GM23338 (cell line): ENCODE results near the gene WDR17. TPM values are rescaled to one million over a fixed set of nuclear protein-coding genes. Genes with fewer than 3 reads are reported as not detected.

Experiments used
- ATAC-seq: fragments of 200-7000 bp; cut with Tn5 transposase; 3 replicates; pipeline ENCODE4 v1.9.1; 2020
- DNase-seq: peaks from one replicate; pipeline ENCODE4 v3.0.0-alpha.2; 2015; ENCODE audit warnings: low spot score
- H2AFZ ChIP-seq: fragments of 200-600 bp; sonication (generic); 2 replicates; pipeline ENCODE4 v1.8.0; 2016; ENCODE audit warnings: antibody characterized with exemption, mild to moderate bottlenecking, moderate library complexity
- H3F3A ChIP-seq: fragments of 200-600 bp; sonication (generic); replicated peaks from 2 replicates; pipeline ENCODE4 v1.8.0; 2017; ENCODE audit warnings: antibody characterized with exemption, mixed run types, low read depth
- H3K27ac ChIP-seq: fragments of 200-600 bp; sonication (generic); 2 replicates; pipeline ENCODE4 v1.6.1; 2016; ENCODE audit warnings: low read depth
- H3K27me3 ChIP-seq: fragments of 200-600 bp; sonication (generic); 2 replicates; pipeline ENCODE4 v1.8.0; 2016; ENCODE audit warnings: mild to moderate bottlenecking, mixed run types, moderate library complexity; ENCODE audit not compliant: insufficient read depth
- H3K36me3 ChIP-seq: fragments of 200-600 bp; sonication (generic); 2 replicates; pipeline ENCODE4 v1.8.0; 2016; ENCODE audit warnings: mild to moderate bottlenecking; ENCODE audit not compliant: insufficient read depth
- H3K4me1 ChIP-seq: fragments of 200-600 bp; sonication (generic); 2 replicates; pipeline ENCODE4 v1.8.0; 2016; ENCODE audit warnings: mild to moderate bottlenecking, moderate library complexity; ENCODE audit not compliant: insufficient read depth
- H3K4me2 ChIP-seq: fragments of 200-600 bp; sonication (generic); 2 replicates; pipeline ENCODE4 v1.7.1; 2017; ENCODE audit warnings: mixed run types
- H3K4me3 ChIP-seq: fragments of 200-600 bp; sonication (generic); 2 replicates; pipeline ENCODE4 v1.6.1; 2016; ENCODE audit warnings: mixed run types
- H3K79me2 ChIP-seq: fragments of 200-600 bp; sonication (generic); replicated peaks from 2 replicates; pipeline ENCODE4 v1.8.0; 2017; ENCODE audit warnings: mild to moderate bottlenecking; ENCODE audit not compliant: insufficient read depth
- H3K9me2 ChIP-seq: fragments of 200-600 bp; sonication (generic); 2 replicates; pipeline ENCODE4 v1.8.0; 2017; ENCODE audit not compliant: insufficient read depth
- H4K20me1 ChIP-seq: fragments of 200-600 bp; sonication (generic); replicated peaks from 2 replicates; pipeline ENCODE4 v1.8.0; 2017; ENCODE audit warnings: mild to moderate bottlenecking; ENCODE audit not compliant: insufficient read depth
- H3K27ac Mint-ChIP-seq: 2 replicates; pipeline ENCODE4 v1.8.0; 2020; ENCODE audit warnings: inconsistent platforms, mild to moderate bottlenecking, moderate library complexity, mixed read lengths
- H3K27me3 Mint-ChIP-seq: 3 replicates; pipeline ENCODE4 v1.8.0; 2022; ENCODE audit warnings: low read depth, mild to moderate bottlenecking, moderate library complexity, mixed read lengths, inconsistent platforms; ENCODE audit not compliant: insufficient read depth, poor library complexity
- H3K36me3 Mint-ChIP-seq: 3 replicates; pipeline ENCODE4 v1.8.0; 2021; ENCODE audit warnings: low read depth, mild to moderate bottlenecking, inconsistent platforms, moderate library complexity, mixed read lengths
- H3K4me1 Mint-ChIP-seq: 3 replicates; pipeline ENCODE4 v1.8.0; 2020; ENCODE audit warnings: mild to moderate bottlenecking, inconsistent platforms, mixed read lengths
- H3K4me3 Mint-ChIP-seq: 3 replicates; pipeline ENCODE4 v1.8.0; 2021; ENCODE audit warnings: moderate library complexity, mild to moderate bottlenecking, inconsistent platforms, mixed read lengths
- H3K9me3 Mint-ChIP-seq: 3 replicates; pipeline ENCODE4 v1.8.0; 2020; ENCODE audit warnings: moderate library complexity, mild to moderate bottlenecking, inconsistent platforms, mixed read lengths
- CREB1 ChIP-seq: fragments of 250-450 bp; sonication (Bioruptor Pico); IDR thresholded peaks from 2 replicates; pipeline ENCODE4 v1.5.0; 2020; ENCODE audit warnings: low read depth, mild to moderate bottlenecking, moderate library complexity
- EZH2 ChIP-seq: fragments of 200-600 bp; sonication (generic); IDR thresholded peaks from one replicate; pipeline ENCODE4 v1.8.0; 2017; ENCODE audit warnings: antibody characterized with exemption, mild to moderate bottlenecking, low read depth; ENCODE audit not compliant: unreplicated experiment
- EZH2phosphoT487 ChIP-seq: fragments of 200-600 bp; sonication (generic); IDR thresholded peaks from one replicate; pipeline ENCODE4 v1.8.1; 2018; ENCODE audit warnings: antibody characterized with exemption; ENCODE audit not compliant: unreplicated experiment
- JUNB ChIP-seq: IDR thresholded peaks from one replicate; pipeline ENCODE4 v1.6.1; 2016; ENCODE audit warnings: antibody characterized with exemption; ENCODE audit not compliant: unreplicated experiment
- NANOG ChIP-seq: IDR thresholded peaks from 2 replicates; pipeline ENCODE4 v1.6.1; 2016; ENCODE audit warnings: antibody characterized with exemption, borderline replicate concordance
- POLR2AphosphoS5 ChIP-seq: IDR thresholded peaks from 2 replicates; pipeline ENCODE4 v1.6.1; 2016; ENCODE audit warnings: antibody characterized with exemption, low read depth
- STAT1 ChIP-seq: IDR thresholded peaks from one replicate; pipeline ENCODE4 v1.6.1; 2016; ENCODE audit warnings: antibody characterized with exemption; ENCODE audit not compliant: unreplicated experiment
- ZNF114 ChIP-seq: fragments of 250-450 bp; sonication (Bioruptor Pico); IDR thresholded peaks from 2 replicates; pipeline ENCODE4 v1.5.0; 2020; ENCODE audit warnings: mild to moderate bottlenecking, moderate library complexity
- ZNF331 ChIP-seq: fragments of 250-450 bp; sonication (Bioruptor Pico); IDR thresholded peaks from 2 replicates; pipeline ENCODE4 v1.5.0; 2020; ENCODE audit warnings: low read depth, mild to moderate bottlenecking, moderate library complexity
- polyA plus RNA-seq: library from polyadenylated mRNA; unstranded; fragments of >200 nt; fragmentation: Nextera tagmentation; extraction: Ambion mirVana; gene quantifications from 2 replicates; pipeline ENCODE4 v1.2.1, GENCODE V29; 2016
- total RNA-seq: library from RNA; depleted of rRNA; stranded (reverse); fragments of >200 nt; shearing (Covaris generic); gene quantifications from 2 replicates; pipeline ENCODE4 v1.2.3, GENCODE V29; 2014
- TF ChIP-seq, protein P1 (sequence below), 2 experiments: fragments of 200-600 bp in 1 of 2; sonication (generic) in 1 of 2; conservative IDR thresholded peaks; 2 replicates each; pipeline versions ENCODE4 v1.5.1 to v1.6.1; 2016 to 2017; ENCODE audit warnings: antibody characterized with exemption in 2 of 2, low read depth in 2 of 2, mild to moderate bottlenecking in 2 of 2, moderate library complexity in 1 of 2
- TF ChIP-seq, protein P2 (sequence below): fragments of 250-450 bp; sonication (Bioruptor Pico); IDR thresholded peaks from 2 replicates; pipeline ENCODE4 v1.5.0; 2020; ENCODE audit warnings: mild to moderate bottlenecking, moderate library complexity
- TF ChIP-seq, protein P3 (sequence below): IDR thresholded peaks from one replicate; pipeline ENCODE4 v1.6.1; 2018; ENCODE audit warnings: antibody characterized with exemption; ENCODE audit not compliant: unreplicated experiment

Gene WDR17
- total and polyA plus RNA-seq, 2 experiments from 2014 or later: 1.9 to 4.3 TPM

DNA sequence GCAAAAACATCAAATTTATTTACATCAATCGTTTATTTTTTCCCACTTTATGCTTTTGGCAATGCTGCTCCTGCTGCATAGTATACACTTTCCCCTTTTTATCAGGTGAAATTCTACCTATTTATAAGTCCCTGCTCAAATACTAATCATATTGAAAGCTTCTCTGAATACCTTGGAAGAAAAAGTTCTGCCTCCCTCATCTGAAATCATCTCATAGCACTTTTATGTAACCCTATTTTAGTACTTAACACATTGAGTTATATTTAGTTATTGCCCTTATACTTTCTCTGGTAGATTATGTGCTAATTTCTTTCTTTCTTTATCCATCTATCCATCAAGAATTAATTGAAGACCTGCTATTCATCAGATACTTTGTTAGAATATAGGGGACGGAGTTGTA lies 1.1 kb upstream of the WDR17 start:
- Mint-ChIP-seq H3K27me3 (no peaks in the 10 kb centered on the region), H3K36me3 (no peaks in the 10 kb centered on the region), H3K9me3 (peaks cover 5% of the 10 kb centered on the region; the same call in 2 of the 3 replicates), H3K4me3 (no peak overlapping the region), H3K27ac (no peak overlapping the region), H3K4me1 (peaks cover 10% of the 10 kb centered on the region; the same call in 2 of the 3 replicates)
- Histone ChIP-seq H3K9me2 (no peaks in the 10 kb centered on the region), H3K27me3 (no peaks in the 10 kb centered on the region), H3K4me3 (no peak overlapping the region), H2AFZ (no peak overlapping the region), H4K20me1 (no peaks in the 10 kb centered on the region), H3K79me2 (no peaks in the 10 kb centered on the region), H3K4me1 (peaks cover 10% of the 10 kb centered on the region; the same call in 1 of the 2 replicates), H3K27ac (no peak overlapping the region), H3F3A (0 out of 2 replicates have a peak, but pooled peaks cover 5% of the 10 kb centered on the region), H3K36me3 (no peaks in the 10 kb centered on the region), H3K4me2 (no peak overlapping the region)
- no peak for DNase-seq
- TF ChIP-seq NANOG (no peak), STAT1 (no peak), EZH2phosphoT487 (no peak), POLR2AphosphoS5 (no peak), CREB1 (CRISPR knock-in tag) (no peak), ZNF114 (CRISPR knock-in tag) (no peak), ZNF331 (CRISPR knock-in tag) (no peak), EZH2 (no peak), JUNB (no peak)
- TF ChIP-seq, protein P1, sequence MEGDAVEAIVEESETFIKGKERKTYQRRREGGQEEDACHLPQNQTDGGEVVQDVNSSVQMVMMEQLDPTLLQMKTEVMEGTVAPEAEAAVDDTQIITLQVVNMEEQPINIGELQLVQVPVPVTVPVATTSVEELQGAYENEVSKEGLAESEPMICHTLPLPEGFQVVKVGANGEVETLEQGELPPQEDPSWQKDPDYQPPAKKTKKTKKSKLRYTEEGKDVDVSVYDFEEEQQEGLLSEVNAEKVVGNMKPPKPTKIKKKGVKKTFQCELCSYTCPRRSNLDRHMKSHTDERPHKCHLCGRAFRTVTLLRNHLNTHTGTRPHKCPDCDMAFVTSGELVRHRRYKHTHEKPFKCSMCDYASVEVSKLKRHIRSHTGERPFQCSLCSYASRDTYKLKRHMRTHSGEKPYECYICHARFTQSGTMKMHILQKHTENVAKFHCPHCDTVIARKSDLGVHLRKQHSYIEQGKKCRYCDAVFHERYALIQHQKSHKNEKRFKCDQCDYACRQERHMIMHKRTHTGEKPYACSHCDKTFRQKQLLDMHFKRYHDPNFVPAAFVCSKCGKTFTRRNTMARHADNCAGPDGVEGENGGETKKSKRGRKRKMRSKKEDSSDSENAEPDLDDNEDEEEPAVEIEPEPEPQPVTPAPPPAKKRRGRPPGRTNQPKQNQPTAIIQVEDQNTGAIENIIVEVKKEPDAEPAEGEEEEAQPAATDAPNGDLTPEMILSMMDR (conservative IDR thresholded peaks at IDR 0.05; ENCODE audit: low read depth in 2 of 2): no peak
- TF ChIP-seq, protein P2, sequence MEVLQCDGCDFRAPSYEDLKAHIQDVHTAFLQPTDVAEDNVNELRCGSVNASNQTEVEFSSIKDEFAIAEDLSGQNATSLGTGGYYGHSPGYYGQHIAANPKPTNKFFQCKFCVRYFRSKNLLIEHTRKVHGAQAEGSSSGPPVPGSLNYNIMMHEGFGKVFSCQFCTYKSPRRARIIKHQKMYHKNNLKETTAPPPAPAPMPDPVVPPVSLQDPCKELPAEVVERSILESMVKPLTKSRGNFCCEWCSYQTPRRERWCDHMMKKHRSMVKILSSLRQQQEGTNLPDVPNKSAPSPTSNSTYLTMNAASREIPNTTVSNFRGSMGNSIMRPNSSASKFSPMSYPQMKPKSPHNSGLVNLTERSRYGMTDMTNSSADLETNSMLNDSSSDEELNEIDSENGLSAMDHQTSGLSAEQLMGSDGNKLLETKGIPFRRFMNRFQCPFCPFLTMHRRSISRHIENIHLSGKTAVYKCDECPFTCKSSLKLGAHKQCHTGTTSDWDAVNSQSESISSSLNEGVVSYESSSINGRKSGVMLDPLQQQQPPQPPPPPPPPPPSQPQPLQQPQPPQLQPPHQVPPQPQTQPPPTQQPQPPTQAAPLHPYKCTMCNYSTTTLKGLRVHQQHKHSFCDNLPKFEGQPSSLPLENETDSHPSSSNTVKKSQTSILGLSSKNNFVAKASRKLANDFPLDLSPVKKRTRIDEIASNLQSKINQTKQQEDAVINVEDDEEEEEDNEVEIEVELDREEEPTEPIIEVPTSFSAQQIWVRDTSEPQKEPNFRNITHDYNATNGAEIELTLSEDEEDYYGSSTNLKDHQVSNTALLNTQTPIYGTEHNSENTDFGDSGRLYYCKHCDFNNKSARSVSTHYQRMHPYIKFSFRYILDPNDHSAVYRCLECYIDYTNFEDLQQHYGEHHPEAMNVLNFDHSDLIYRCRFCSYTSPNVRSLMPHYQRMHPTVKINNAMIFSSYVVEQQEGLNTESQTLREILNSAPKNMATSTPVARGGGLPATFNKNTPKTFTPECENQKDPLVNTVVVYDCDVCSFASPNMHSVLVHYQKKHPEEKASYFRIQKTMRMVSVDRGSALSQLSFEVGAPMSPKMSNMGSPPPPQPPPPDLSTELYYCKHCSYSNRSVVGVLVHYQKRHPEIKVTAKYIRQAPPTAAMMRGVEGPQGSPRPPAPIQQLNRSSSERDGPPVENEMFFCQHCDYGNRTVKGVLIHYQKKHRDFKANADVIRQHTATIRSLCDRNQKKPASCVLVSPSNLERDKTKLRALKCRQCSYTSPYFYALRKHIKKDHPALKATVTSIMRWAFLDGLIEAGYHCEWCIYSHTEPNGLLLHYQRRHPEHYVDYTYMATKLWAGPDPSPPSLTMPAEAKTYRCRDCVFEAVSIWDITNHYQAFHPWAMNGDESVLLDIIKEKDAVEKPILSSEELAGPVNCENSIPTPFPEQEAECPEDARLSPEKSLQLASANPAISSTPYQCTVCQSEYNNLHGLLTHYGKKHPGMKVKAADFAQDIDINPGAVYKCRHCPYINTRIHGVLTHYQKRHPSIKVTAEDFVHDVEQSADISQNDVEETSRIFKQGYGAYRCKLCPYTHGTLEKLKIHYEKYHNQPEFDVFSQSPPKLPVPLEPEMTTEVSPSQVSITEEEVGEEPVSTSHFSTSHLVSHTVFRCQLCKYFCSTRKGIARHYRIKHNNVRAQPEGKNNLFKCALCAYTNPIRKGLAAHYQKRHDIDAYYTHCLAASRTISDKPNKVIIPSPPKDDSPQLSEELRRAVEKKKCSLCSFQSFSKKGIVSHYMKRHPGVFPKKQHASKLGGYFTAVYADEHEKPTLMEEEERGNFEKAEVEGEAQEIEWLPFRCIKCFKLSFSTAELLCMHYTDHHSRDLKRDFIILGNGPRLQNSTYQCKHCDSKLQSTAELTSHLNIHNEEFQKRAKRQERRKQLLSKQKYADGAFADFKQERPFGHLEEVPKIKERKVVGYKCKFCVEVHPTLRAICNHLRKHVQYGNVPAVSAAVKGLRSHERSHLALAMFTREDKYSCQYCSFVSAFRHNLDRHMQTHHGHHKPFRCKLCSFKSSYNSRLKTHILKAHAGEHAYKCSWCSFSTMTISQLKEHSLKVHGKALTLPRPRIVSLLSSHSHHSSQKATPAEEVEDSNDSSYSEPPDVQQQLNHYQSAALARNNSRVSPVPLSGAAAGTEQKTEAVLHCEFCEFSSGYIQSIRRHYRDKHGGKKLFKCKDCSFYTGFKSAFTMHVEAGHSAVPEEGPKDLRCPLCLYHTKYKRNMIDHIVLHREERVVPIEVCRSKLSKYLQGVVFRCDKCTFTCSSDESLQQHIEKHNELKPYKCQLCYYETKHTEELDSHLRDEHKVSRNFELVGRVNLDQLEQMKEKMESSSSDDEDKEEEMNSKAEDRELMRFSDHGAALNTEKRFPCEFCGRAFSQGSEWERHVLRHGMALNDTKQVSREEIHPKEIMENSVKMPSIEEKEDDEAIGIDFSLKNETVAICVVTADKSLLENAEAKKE (CRISPR knock-in tag): no peak
- TF ChIP-seq, protein P3, sequence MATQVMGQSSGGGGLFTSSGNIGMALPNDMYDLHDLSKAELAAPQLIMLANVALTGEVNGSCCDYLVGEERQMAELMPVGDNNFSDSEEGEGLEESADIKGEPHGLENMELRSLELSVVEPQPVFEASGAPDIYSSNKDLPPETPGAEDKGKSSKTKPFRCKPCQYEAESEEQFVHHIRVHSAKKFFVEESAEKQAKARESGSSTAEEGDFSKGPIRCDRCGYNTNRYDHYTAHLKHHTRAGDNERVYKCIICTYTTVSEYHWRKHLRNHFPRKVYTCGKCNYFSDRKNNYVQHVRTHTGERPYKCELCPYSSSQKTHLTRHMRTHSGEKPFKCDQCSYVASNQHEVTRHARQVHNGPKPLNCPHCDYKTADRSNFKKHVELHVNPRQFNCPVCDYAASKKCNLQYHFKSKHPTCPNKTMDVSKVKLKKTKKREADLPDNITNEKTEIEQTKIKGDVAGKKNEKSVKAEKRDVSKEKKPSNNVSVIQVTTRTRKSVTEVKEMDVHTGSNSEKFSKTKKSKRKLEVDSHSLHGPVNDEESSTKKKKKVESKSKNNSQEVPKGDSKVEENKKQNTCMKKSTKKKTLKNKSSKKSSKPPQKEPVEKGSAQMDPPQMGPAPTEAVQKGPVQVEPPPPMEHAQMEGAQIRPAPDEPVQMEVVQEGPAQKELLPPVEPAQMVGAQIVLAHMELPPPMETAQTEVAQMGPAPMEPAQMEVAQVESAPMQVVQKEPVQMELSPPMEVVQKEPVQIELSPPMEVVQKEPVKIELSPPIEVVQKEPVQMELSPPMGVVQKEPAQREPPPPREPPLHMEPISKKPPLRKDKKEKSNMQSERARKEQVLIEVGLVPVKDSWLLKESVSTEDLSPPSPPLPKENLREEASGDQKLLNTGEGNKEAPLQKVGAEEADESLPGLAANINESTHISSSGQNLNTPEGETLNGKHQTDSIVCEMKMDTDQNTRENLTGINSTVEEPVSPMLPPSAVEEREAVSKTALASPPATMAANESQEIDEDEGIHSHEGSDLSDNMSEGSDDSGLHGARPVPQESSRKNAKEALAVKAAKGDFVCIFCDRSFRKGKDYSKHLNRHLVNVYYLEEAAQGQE: no peak
- ATAC-seq: no peak
